HG03066 (cell line): ENCODE measurements around the gene ZKSCAN5.
A peak's percentile ranks its signal among the peaks of the same experiment; 100 is the strongest.
"Not testable (repeated sequence)": the region's sequence is repeated elsewhere in the genome, so short reads cannot be mapped to it uniquely, and the experiment has no call there.

ENCODE experiments used
- ATAC-seq: cut with Tn5 transposase; IDR thresholded peaks from one replicate; pipeline ENCODE4 v1.9.1; 2021; ENCODE audit warnings: low read depth; ENCODE audit not compliant: unreplicated experiment

The ZKSCAN5 gene

DNA sequence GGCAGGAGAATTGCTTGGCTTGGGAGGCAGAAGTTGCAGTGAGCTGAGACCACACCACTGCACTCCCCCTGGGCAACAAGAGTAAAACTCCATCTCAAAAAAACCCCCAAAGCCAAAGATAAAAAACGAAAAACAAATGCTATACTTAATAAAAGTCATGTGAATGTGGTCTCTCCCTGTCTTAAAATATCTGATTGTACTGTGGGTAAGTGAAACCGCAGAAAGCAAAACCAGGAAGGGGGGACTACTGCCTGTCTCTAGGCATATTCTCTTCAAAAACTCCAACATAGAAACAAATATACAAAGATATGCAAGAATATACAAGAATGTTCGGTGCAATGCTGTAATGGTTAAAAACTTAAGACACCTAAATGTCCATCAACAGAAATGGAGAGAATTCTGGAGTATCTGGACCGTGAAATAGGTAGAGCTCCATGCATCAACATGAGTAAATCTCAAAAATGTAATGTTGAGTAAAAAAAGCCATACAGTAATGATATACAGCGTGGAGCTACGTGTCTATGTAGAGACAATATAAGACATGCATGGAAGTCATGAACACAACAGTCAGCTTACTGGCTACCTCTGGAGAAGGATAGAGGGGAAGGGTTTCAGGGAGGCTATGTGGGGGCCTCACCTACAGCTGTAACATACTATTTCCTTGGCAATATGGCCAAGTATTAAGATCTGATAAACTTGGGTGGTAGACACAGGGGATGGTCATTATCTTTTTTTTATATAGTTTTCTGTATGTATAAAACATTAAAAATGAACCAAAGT, 6.5 kb upstream of the ZKSCAN5 start:
- ATAC-seq = no peak

DNA sequence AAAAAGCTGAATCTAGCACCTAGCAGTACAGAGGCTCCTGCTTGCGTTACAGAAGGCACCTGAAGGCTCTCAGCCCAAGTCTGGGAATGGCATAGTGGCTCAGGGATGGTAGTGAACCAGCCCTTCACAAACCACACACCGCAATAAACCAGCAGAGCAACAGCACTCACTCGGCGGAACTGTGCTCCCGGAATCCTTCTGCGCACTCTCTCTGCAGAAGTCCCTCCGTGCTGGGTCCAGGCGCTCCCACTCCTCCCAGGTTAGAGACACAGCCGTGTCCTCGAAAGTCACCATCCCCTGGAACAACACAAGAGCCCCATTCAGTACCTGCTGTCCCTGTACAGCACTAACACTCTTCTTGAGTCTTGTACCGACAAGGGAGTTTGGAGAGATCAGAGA, 5.9 kb upstream of the ZKSCAN5 start:
- ATAC-seq = no peak

DNA sequence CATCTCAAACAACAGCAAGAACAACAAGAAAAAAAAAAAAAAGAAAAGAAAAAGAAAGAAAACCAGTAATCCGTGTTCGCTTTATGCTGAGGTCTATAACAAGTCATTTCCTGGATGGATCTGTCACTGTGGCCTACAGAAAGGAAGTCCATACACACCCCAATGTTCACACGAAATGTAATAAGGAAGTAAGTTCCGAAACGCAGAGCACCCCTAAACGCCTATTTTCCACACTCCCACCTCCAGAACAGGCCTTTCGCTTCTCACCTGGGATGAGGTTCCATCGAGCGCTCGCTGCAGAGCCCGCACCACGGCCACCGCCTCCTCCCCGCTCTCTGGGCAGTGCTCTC, 5.1 kb upstream of the ZKSCAN5 start:
- no peak for ATAC-seq

DNA sequence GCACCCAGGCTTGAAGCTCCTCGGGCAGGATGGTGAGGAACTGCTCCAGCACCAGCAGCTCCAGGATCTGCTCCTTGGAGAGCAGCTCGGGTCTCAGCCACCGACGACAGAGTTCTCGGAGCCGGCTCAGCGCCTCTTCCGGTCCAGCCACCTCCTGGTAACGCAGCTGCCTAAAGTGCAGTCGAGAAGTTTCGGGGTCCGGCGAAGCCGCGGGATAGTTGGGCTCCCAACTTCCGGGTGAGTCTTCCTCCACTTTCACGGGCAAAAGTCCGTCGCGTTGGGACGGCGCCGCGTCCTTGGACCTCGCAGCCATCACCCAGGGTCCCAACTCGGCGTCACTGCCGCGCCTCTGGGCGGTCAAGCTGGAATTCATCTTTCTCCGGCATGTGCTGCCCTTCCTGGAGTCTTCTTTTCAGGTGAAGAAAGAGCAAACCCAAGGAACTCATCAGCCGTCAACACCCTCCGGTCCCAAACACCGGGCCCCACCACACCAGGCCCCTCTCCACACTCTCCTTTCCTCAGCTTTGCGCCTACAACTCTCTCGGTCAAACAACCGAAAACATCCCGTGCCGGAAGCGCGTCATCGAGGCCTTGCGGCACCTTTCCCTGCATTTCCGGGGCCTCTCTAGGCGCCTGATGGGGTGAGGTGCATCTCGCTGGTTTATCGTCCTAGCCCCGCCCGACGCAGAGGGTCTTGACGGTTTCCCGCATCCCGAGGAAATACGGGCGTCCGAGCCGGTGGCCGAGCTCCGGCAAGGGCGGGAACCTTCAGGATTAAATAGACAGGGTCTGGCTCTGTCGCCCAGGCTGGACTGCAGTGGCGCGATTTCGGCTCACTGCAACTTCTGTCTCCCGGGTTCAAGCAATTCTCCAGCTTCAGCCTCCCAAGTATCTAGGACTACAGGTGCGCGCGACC, 4.5 kb upstream of the ZKSCAN5 start, which contains the start of gene ZNF394:
ZNF394 (minus strand) TSS at position 561 of the 916 bp plus-strand sequence; CDS start at position 373, 188 bp downstream.
- ATAC-seq = peak; percentile 31

DNA sequence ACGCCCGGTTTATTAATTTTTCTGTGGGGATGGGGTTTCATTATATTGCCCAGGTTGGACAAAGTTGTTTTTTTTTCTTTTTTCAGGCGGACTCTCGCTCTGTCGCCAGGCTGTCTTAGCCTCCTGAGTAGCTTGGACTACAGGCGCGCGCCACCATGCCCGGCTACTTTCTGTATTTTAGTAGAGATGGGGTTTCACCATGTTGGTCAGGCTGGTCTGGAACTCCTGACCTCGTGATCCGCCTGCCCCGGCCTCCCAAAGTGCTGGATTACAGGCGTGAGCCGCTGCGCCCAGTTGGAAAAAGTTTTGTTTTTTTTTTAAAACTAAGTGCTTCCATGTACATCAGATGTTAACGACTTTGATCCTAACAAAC, 3.8 kb upstream of the ZKSCAN5 start:
- no peak for ATAC-seq

DNA sequence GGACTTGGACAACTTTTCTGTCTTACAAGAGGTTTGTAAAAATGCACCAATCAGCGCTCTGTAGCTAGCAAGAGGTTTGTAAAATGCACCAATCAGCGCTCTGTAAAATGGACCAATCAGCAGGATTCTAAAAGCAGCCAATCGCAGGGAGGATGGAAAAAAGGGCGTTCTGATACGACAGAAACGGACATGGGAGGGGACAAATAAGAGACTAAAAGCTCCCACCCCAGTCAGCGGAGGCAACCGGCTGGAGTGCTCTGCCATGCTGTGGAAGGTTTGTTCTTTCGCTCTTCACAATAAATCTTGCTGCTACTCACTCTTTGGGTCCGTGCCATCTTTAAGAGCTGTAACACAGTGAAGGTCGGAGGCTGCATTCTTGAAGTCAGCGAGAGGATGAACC, 3.2 kb upstream of the ZKSCAN5 start:
- ATAC-seq = not testable (repeated sequence)

DNA sequence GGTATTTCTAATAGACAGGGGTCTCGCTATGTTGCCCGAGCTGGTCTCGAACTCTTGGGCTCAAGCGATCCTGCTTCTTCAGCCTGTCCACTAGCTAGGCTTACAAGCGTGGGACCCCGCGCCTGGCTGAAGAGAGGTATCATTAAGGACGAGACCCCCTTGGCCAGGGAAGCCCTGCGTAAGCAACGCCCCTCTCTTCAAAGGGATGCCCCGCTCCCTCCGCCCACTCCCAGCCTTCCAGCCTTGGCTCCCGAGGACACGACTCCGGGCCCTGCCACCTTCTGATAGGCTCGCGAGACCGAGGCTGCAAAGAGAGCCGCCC, 220 bp upstream of the ZKSCAN5 start:
- peak; percentile 74 for ATAC-seq

DNA sequence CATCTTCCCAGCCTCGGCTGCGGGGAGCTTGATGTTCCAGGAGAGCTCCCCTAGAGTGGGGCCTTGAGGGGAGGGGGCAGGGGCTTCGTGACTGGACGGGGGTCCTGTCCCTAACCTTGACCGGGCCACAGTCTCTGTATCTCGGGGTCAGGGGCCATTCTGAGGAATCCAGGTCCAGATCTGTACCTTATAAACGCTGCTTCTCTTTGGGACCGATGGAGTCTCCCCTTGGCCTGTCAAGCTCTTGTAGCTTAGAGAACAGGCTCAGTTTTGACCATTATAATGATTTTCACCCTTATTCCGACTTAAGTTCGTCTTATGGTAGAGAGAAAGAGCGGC, 831 bp downstream of the ZKSCAN5 start:
- peak; percentile 10 for ATAC-seq

DNA sequence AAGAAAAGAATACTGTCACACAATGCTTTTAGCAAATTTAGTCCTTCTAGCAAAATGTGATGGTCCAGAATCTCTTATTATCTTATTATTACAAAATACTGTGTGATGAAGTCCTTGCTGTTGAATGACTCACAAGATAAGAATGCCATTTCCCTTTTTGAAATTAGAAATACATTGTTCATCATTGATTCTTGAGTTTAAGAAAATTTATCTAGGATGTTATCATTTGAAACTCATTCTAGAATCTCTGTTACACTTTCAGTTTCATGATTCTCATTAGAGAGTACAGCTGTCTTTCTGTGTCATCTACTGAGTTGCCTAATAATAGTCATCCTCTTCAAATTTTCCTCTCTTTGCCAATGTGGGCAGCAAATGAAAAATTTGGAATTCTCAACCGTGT, 9.6 kb downstream of the ZKSCAN5 start:
- no peak for ATAC-seq

DNA sequence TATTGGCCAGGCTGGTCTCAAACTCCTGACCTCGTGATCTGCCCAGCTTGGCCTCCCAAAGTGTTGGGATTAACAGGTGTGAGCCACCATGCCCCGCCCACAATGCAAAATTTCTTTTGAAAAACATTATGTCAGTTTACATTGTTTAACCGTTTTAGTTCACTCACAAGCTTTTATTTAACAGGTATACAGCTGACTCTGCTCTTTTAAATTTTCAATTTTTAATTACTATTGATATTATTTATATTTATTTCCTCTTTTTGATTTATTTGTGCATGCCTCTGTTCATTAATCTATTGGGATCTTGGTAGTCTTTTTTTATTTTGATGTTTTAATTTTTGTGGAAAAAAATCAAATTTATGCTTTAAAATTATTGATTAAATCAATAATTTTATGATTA, 16.9 kb downstream of the ZKSCAN5 start:
- no peak for ATAC-seq

DNA sequence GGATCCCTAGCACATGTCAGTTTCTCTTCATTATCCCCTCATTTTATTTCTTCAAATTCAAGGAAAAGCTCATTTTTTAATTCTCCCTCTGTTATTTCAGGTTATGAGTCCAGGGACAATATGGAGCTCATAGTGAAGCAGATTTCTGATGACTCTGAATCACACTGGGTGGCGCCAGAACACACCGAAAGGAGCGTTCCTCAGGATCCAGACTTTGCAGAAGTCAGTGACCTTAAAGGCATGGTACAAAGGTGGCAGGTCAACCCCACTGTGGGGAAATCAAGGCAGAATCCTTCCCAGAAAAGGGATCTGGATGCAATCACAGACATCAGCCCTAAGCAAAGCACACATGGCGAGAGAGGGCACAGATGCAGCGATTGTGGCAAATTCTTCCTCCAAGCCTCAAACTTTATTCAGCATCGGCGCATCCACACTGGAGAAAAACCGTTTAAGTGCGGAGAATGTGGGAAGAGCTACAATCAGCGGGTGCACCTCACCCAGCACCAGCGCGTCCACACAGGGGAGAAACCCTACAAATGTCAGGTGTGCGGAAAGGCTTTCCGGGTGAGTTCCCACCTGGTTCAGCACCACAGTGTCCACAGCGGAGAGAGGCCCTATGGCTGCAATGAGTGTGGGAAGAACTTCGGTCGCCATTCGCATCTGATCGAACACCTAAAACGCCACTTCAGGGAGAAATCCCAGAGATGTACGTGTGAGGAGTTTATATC, 21.4 kb downstream of the ZKSCAN5 start:
- ATAC-seq = no peak

DNA sequence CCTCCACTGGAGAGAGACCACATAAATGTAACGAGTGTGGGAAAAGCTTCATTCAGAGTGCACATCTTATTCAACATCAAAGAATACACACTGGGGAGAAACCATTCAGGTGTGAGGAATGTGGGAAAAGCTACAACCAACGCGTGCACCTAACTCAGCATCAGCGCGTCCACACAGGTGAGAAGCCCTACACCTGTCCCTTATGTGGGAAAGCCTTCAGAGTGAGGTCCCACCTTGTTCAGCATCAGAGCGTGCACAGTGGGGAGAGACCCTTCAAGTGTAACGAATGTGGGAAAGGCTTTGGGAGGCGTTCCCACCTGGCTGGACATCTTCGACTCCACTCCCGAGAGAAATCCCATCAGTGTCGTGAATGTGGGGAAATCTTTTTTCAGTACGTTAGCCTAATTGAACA, 26.9 kb downstream of the ZKSCAN5 start:
- no peak for ATAC-seq

DNA sequence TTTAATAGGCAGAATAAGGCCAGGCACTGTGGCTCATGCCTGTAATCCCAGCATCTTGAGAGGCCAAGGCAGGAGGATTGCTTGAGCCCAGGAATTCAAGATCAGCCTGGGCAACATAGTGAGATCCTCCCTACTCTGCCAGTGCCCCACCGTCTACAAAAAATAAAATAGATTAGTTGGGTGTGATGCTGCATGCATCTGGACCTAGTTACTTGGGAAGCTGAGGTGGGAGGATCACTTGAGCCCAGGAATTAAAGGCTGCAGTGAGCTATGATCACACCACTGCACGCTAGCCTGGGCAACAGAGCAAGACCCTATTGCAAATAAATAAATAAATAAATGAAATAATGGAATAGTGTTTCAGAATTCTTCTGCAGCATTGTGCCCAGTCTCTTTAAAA, 31.2 kb downstream of the ZKSCAN5 start:
- no peak for ATAC-seq

DNA sequence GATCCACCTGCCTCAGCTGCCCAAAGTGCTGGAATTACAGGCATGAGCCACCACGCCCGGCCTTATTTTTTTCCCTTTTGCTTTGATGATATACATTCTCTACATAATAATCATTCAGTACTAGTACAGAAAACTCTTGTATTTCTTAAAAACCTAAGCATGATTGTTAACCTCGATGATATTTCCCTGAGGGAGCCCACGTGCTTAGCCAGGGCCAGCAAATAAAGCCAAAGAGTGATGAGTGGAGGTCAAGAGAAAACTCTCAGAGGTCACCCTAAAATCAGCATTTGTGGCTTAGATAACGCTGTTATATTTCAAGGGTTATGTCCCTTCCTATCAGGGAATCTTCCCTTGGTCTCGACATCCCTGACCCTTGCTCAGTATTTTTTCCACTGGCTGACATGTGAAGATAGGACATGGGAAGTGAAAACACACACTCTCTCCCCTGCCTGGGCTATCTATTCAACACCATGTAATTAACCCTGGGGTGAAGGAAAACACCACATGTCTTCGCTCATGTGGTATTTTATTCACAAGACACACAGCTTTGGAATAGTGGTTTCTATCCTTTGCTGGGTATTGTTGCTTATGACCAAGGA, 34.9 kb downstream of the ZKSCAN5 start:
- ATAC-seq = no peak

DNA sequence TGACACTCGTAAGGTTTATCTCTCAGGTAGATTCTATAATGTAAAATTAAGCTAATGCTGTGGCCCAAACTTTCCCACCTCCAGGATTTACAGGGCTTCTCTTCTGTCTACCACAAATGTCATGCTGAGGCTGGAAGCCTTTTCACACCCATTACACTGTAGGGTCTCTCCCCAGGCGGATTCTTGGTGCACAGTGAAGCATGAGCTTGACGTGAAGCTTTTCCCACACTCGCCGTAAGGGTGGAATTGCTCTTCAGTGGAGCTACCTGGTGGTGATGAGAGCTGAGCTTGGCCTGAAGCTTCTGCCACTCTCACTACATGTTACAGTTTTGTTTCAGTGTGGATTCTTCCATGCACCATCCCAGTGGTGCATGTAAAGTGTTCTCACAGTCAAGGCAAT, 36.1 kb downstream of the ZKSCAN5 start:
- no peak for ATAC-seq

DNA sequence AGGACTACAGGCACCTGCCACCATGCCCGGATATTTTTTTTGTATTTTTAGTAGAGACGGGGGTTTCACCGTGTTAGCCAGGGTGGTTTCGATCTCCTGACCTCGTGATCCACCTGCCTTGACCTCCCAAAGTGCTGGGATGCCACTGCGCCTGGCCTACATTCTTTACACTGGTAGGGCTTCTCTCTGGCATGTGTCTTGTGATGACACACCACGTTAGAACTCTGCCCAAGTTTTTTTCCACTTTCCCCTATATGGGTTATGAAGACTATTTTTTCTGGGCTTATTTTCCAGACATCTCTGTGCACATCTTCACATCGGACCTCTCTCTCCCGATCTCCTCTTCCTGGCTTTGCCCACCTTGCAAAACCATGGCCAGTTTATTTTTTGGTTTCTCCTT, 36.8 kb downstream of the ZKSCAN5 start:
- ATAC-seq = no peak

DNA sequence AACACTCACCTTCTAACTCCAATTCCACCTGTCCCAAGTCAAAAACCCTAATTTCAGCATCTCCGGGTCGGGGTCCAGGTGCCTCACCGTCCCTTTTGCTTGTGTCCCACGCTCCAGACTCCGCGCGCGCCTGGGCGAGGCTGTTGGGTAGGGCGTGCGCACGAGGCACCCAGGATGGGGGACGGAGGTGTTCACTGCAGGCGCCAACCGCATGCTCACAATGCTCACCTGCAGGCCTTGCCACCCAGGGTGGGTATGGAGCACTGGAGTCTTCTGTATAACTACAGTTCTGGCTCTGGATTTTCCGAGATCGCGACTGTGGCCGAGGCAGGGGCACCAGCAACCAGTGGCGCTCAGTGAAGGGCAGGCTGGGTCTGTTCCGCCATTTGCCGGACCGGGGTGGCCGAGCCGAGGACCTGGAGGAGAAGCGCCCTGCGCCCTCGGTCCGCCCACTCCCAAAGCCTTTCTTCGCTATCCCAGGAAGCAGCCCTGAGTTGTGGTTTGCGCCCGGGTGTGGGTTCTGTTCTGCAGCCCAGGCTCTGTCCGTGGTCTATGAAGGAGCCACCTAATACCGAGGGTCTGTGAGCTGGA, 38.7 kb downstream of the ZKSCAN5 start:
- no peak for ATAC-seq

DNA sequence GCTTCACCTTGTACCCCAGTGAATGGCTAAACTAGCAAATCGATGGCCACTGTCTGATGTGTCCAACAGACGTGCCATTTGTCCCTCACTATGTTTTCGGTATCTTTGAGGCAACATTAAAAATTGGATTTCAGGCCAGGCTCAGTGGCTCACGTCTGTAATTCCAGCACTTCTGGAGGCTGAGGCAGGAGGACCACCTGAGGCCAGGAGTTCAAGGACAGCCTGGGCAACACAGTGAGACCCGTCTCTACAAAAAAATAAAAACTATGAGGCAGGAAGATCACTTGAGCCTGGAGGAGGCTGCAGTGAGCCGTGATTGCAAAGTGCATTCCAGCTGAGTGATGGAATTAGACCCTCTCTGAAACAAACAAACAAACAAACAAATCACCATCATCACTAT, 39.5 kb downstream of the ZKSCAN5 start:
- no peak for ATAC-seq

DNA sequence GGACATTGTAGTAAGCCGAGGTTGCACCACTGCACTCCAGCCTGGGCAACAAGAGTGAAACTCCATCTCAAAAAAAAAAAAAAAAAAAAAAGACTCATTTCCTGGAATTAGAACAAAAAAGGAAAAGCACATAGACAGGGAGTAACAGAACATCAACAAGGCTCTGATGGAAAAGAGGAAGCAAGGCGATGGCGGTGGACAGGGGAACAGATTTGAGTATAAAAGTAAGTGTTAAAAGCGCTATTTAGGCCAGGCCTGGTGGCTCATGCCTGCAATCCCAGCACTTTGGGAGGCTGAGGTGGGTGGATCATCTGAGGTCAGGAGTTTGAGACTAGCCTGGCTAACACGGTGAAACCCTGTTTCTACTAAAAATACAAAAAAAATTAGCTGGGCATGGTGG, 40.8 kb downstream of the ZKSCAN5 start:
- not testable (repeated sequence) for ATAC-seq

DNA sequence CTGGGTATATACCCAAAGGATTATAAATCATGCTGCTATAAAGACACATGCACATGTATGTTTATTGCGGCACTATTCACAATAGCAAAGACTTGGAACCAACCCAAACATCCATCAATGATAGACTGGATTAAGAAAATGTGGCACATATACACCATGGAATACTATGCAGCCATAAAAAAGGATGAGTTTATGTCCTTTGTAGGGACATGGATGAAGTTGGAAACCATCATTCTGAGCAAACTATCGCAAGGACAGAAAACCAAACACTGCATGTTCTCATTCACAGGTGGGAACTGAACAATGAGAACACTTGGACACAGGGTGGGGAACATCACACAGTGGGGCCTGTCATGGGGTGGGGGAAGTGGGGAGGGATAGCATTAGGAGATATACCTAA, 45.1 kb downstream of the ZKSCAN5 start:
- ATAC-seq = not testable (repeated sequence)

DNA sequence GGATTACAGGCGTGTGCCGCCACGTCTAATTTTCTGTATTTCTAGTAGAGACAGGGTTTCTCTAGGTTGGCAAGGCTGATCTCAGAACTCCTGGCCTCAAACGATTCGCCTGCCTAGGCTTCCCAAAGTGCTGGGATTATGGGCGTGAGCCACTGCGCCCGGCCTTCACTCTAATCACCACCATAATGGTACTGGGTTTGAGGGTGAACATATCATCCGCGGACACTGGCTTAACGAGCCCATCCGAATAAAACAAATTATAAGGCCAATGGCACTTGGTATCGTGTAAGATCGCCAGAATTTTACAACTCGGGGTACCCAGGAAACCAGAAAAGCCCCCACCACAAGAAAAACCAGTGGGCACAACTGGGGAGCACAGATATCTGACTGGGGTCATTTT, 46.9 kb downstream of the ZKSCAN5 start:
- no peak for ATAC-seq
